Measurements from ENCODE around the gene SNAI1. TPM values are rescaled to one million over a fixed set of nuclear protein-coding genes. Genes with fewer than 3 reads are reported as not detected.
A peak's percentile ranks its signal among the peaks of the same experiment; 100 is the strongest.
"Not testable (repeated sequence)": the region's sequence is repeated elsewhere in the genome, so short reads cannot be mapped to it uniquely, and the experiment has no call there.

SNAI1 gene
- total RNA-seq, 1 experiment from 2014 or later = 5.4 TPM

GRCh38 chr20:49970498-49970897 lies 12.3 kb upstream of the SNAI1 start:
- H2AFZ ChIP-seq (ENCODE audit: low read length) = no peak overlapping the region
- DNase-seq (no peak), ATAC-seq (no peak)
- no peaks in the 10 kb centered on the region for H3K36me3 ChIP-seq (ENCODE audit: low read depth, low read length)
- H3K9me3 ChIP-seq (ENCODE audit: low read length) = no peaks in the 10 kb centered on the region
- intact Hi-C loops (cut with micrococcal nuclease) = no loop called here
- H3K4me1 ChIP-seq (ENCODE audit: insufficient read depth, low read length) = peaks cover 33% of the 10 kb centered on the region
- BruUV-seq (replicated peaks) = no TSS peak
- no peaks in the 10 kb centered on the region for H3F3A ChIP-seq (ENCODE audit: low read length, unreplicated experiment)
- H3K4me3 ChIP-seq (ENCODE audit: low read length) = no peak overlapping the region
- no peak overlapping the region for H3K9ac ChIP-seq (ENCODE audit: low read length)
- H3K4me2 ChIP-seq (ENCODE audit: low read length) = no peak overlapping the region; the same call in 1 of the 2 replicates
- peak overlapping the region; percentile 10; the same call in 1 of the 2 replicates for H3K27ac ChIP-seq (ENCODE audit: low read length)
- H3K27me3 ChIP-seq (ENCODE audit: low read length) = no peaks in the 10 kb centered on the region
- CTCF ChIA-PET = no interaction called here
- POLR2A ChIA-PET (ENCODE audit: unreplicated experiment) = no interaction called here
- no peaks in the 10 kb centered on the region for H3K79me2 ChIP-seq (ENCODE audit: low read length)
- no peak for TF ChIP-seq EZH2 (IDR thresholded peaks at IDR 0.05; ENCODE audit: low read length, unreplicated experiment)
- no peak for TF ChIP-seq EZH2phosphoT487 (IDR thresholded peaks at IDR 0.05; ENCODE audit: borderline replicate concordance, low read length)
- TF ChIP-seq, protein P1, sequence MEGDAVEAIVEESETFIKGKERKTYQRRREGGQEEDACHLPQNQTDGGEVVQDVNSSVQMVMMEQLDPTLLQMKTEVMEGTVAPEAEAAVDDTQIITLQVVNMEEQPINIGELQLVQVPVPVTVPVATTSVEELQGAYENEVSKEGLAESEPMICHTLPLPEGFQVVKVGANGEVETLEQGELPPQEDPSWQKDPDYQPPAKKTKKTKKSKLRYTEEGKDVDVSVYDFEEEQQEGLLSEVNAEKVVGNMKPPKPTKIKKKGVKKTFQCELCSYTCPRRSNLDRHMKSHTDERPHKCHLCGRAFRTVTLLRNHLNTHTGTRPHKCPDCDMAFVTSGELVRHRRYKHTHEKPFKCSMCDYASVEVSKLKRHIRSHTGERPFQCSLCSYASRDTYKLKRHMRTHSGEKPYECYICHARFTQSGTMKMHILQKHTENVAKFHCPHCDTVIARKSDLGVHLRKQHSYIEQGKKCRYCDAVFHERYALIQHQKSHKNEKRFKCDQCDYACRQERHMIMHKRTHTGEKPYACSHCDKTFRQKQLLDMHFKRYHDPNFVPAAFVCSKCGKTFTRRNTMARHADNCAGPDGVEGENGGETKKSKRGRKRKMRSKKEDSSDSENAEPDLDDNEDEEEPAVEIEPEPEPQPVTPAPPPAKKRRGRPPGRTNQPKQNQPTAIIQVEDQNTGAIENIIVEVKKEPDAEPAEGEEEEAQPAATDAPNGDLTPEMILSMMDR (conservative IDR thresholded peaks at IDR 0.05; ENCODE audit: low read depth, low read length) = no peak
- H4K20me1 ChIP-seq (ENCODE audit: low read length) = no peaks in the 10 kb centered on the region
- H3K9me2 ChIP-seq (replicated peaks; ENCODE audit: low read length) = no peaks in the 10 kb centered on the region

DNA sequence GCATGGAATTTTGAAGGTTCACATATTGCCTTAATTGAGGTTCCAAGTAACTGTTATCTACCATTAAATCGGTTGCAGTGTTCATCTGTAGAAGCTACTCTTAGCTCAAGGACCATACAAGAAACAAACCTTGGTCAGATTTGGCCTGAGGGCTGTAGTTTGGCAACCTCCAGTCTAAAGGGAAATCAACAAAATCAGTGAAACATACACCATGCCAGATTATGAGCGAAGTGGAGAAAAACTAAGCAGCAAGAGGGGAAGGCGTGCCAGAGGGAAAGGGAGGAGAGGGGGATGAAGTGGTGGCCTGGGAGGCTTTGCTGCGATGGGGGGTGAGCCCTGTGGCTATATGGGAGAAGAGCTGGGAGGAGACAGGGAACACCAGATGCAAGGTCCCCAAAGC lies 8.8 kb upstream of the SNAI1 start:
- POLR2A ChIA-PET (ENCODE audit: unreplicated experiment) = no interaction called here
- no peaks in the 10 kb centered on the region for H3K36me3 ChIP-seq (ENCODE audit: low read depth, low read length)
- H3K9ac ChIP-seq (ENCODE audit: low read length) = no peak overlapping the region

GRCh38 chr20:49976542-49976941 lies 6.2 kb upstream of the SNAI1 start:
- Histone ChIP-seq H3K4me3 (ENCODE audit: low read length) (no peak overlapping the region), H3K36me3 (ENCODE audit: low read depth, low read length) (no peaks in the 10 kb centered on the region), H3K9ac (ENCODE audit: low read length) (no peak overlapping the region), H2AFZ (ENCODE audit: low read length) (no peak overlapping the region), H3K79me2 (ENCODE audit: low read length) (no peaks in the 10 kb centered on the region), H3K9me3 (ENCODE audit: low read length) (no peaks in the 10 kb centered on the region), H3K27me3 (ENCODE audit: low read length) (no peaks in the 10 kb centered on the region), H3K4me2 (ENCODE audit: low read length) (peak overlapping the region; percentile 15), H3F3A (ENCODE audit: low read length, unreplicated experiment) (no peaks in the 10 kb centered on the region), H3K27ac (ENCODE audit: low read length) (peak overlapping the region; percentile 47), H3K4me1 (ENCODE audit: insufficient read depth, low read length) (peaks cover 24% of the 10 kb centered on the region), H4K20me1 (ENCODE audit: low read length) (no peaks in the 10 kb centered on the region), H3K9me2 (replicated peaks; ENCODE audit: low read length) (no peaks in the 10 kb centered on the region)
- peak; percentile 89 for DNase-seq
- peak; percentile 71 for ATAC-seq
- intact Hi-C loops (cut with micrococcal nuclease) = loop anchor here (5.0 kb wide), 1 partner anchor 111 kb away; no protein-coding TSS in a partner anchor
- BruUV-seq (replicated peaks) = no TSS peak
- TF ChIP-seq EZH2phosphoT487 (IDR thresholded peaks at IDR 0.05; ENCODE audit: borderline replicate concordance, low read length) (no peak), EZH2 (IDR thresholded peaks at IDR 0.05; ENCODE audit: low read length, unreplicated experiment) (no peak)
- TF ChIP-seq, protein P1 (conservative IDR thresholded peaks at IDR 0.05; ENCODE audit: low read depth, low read length) = no peak
- POLR2A ChIA-PET (ENCODE audit: unreplicated experiment) = no interaction called here
- CTCF ChIA-PET = interaction anchor here (5.5 kb wide), 1 partner anchor 93 kb away, joined by 77 read pairs; no protein-coding TSS in a partner anchor

More for the DNA sequence above, 8.8 kb upstream of the SNAI1 start:
- no peaks in the 10 kb centered on the region for H3K9me3 ChIP-seq (ENCODE audit: low read length)
- H3K4me3 ChIP-seq (ENCODE audit: low read length) = no peak overlapping the region
- CTCF ChIA-PET = no interaction called here
- DNase-seq (no peak), ATAC-seq (no peak)
- no peak overlapping the region for H2AFZ ChIP-seq (ENCODE audit: low read length)
- peaks cover 36% of the 10 kb centered on the region for H3K4me1 ChIP-seq (ENCODE audit: insufficient read depth, low read length)
- TF ChIP-seq, protein P1 (conservative IDR thresholded peaks at IDR 0.05; ENCODE audit: low read depth, low read length) = no peak
- TF ChIP-seq EZH2phosphoT487 (IDR thresholded peaks at IDR 0.05; ENCODE audit: borderline replicate concordance, low read length) (no peak), EZH2 (IDR thresholded peaks at IDR 0.05; ENCODE audit: low read length, unreplicated experiment) (no peak)
- BruUV-seq (replicated peaks) = no TSS peak
- H3K4me2 ChIP-seq (ENCODE audit: low read length) = no peak overlapping the region
- no peaks in the 10 kb centered on the region for H3K79me2 ChIP-seq (ENCODE audit: low read length)
- H3K9me2 ChIP-seq (replicated peaks; ENCODE audit: low read length) = no peaks in the 10 kb centered on the region
- H4K20me1 ChIP-seq (ENCODE audit: low read length) = no peaks in the 10 kb centered on the region
- no peaks in the 10 kb centered on the region for H3F3A ChIP-seq (ENCODE audit: low read length, unreplicated experiment)
- no peaks in the 10 kb centered on the region for H3K27me3 ChIP-seq (ENCODE audit: low read length)
- intact Hi-C loops (cut with micrococcal nuclease) = no loop called here
- H3K27ac ChIP-seq (ENCODE audit: low read length) = no peak overlapping the region

DNA sequence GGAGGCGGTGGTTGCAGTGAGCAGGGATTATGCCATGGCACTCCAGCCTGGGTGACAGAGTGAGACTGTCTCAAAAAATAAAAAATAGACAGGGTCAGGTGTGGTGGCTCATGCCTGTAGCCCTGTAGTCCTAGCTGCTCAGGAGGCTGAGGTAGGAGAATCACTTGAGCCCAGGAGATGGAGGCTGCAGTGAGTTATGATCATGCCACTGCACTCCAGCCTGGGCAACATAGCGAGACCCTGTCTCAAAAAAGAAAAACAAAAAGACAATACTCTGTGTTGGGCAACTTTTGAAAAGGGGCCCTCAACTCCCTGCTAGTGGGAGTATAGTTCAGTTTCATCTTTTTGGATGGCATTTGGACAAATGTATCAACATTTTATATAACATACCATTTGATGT lies 5.0 kb upstream of the SNAI1 start:
- intact Hi-C loops (cut with micrococcal nuclease) = loop anchor here (5.0 kb wide), 1 partner anchor 110 kb away; no protein-coding TSS in a partner anchor
- H3K4me3 ChIP-seq (ENCODE audit: low read length); BruUV-seq (replicated peaks); H3K9ac ChIP-seq (ENCODE audit: low read length); H3K27me3 ChIP-seq (ENCODE audit: low read length); H3K9me3 ChIP-seq (ENCODE audit: low read length); H4K20me1 ChIP-seq (ENCODE audit: low read length); H2AFZ ChIP-seq (ENCODE audit: low read length); H3F3A ChIP-seq (ENCODE audit: low read length, unreplicated experiment); ATAC-seq; H3K9me2 ChIP-seq (replicated peaks; ENCODE audit: low read length); H3K36me3 ChIP-seq (ENCODE audit: low read depth, low read length); H3K4me2 ChIP-seq (ENCODE audit: low read length); DNase-seq; POLR2A ChIA-PET (ENCODE audit: unreplicated experiment); H3K79me2 ChIP-seq (ENCODE audit: low read length); H3K27ac ChIP-seq (ENCODE audit: low read length): not testable (repeated sequence)
- H3K4me1 ChIP-seq (ENCODE audit: insufficient read depth, low read length) = peaks cover 31% of the 10 kb centered on the region
- CTCF ChIA-PET = interaction anchor here (5.5 kb wide), 1 partner anchor 92 kb away, joined by 77 read pairs; no protein-coding TSS in a partner anchor
